PC-9 (cell line): ENCODE results near the gene FLRT3. TPM values are rescaled to one million over a fixed set of nuclear protein-coding genes. Genes with fewer than 3 reads are reported as not detected.

Experiments used
- BruUV-seq: library from RNA; stranded (reverse); fragments of 400-500 nt; replicated peaks from 2 replicates; lab custom pipeline; 2021; lab: Mats Ljungman, UMichigan
- CTCF ChIA-PET: fragments of 300-600 bp; sonication (Branson Sonifier 250); formaldehyde crosslinking; loops from one replicate; lab custom pipeline; 2022; ENCODE audit warnings: antibody characterized with exemption; lab: Charles Lee
- POLR2A ChIA-PET: fragments of 300-600 bp; sonication (Branson Sonifier 250); formaldehyde crosslinking; loops from one replicate; lab custom pipeline; 2022; ENCODE audit warnings: antibody characterized with exemption; ENCODE audit not compliant: unreplicated experiment; lab: Charles Lee
- DNase-seq, 2 experiments: peaks; one replicate each; pipeline versions ENCODE4 v3.0.0 to v3.0.0-alpha.2; 2015 to 2022; ENCODE audit warnings: mixed read lengths in 1 of 2
- H2AFZ ChIP-seq: fragments of 200-600 bp; sonication (generic); 2 replicates; pipeline ENCODE4 v1.8.1; 2017; ENCODE audit warnings: antibody characterized with exemption
- H3F3A ChIP-seq: fragments of 200-600 bp; sonication (generic); 2 replicates; pipeline ENCODE4 v1.8.1; 2017; ENCODE audit warnings: antibody characterized with exemption, mild to moderate bottlenecking, low read depth; ENCODE audit not compliant: insufficient read depth
- H3K27ac ChIP-seq: fragments of 200-600 bp; sonication (generic); 2 replicates; pipeline ENCODE4 v1.6.1; 2016; ENCODE audit warnings: mixed run types
- H3K27me3 ChIP-seq: fragments of 200-600 bp; sonication (generic); 2 replicates; pipeline ENCODE4 v1.6.1; 2016; ENCODE audit warnings: low read depth, mixed run types; ENCODE audit not compliant: insufficient read depth
- H3K36me3 ChIP-seq: fragments of 200-600 bp; sonication (generic); 2 replicates; pipeline ENCODE4 v1.6.1; 2016; ENCODE audit warnings: low read depth, mixed run types
- H3K4me1 ChIP-seq: fragments of 200-600 bp; sonication (generic); replicated peaks from 2 replicates; pipeline ENCODE4 v1.6.1; 2016; ENCODE audit warnings: mixed run types; ENCODE audit not compliant: insufficient read depth
- H3K4me2 ChIP-seq: fragments of 200-600 bp; sonication (generic); 2 replicates; pipeline ENCODE4 v1.6.1; 2017; ENCODE audit warnings: mixed run types
- H3K4me3 ChIP-seq: fragments of 200-600 bp; sonication (generic); 2 replicates; pipeline ENCODE4 v1.6.1; 2016; ENCODE audit warnings: mixed run types
- H3K79me2 ChIP-seq: fragments of 200-600 bp; sonication (generic); 2 replicates; pipeline ENCODE4 v1.6.1; 2017; ENCODE audit warnings: low read depth, mixed run types
- H3K9me2 ChIP-seq: fragments of 200-600 bp; sonication (generic); 2 replicates; pipeline ENCODE4 v1.8.1; 2017; ENCODE audit warnings: mild to moderate bottlenecking; ENCODE audit not compliant: insufficient read depth
- H3K9me3 ChIP-seq: fragments of 200-600 bp; sonication (generic); 2 replicates; pipeline ENCODE4 v1.8.1; 2016; ENCODE audit warnings: low read depth; ENCODE audit not compliant: insufficient read depth
- H4K20me1 ChIP-seq: fragments of 200-600 bp; sonication (generic); 2 replicates; pipeline ENCODE4 v1.8.1; 2017; ENCODE audit not compliant: insufficient read depth
- EZH2 ChIP-seq: fragments of 200-600 bp; sonication (generic); IDR thresholded peaks from 2 replicates; pipeline ENCODE4 v1.8.0; 2017; ENCODE audit warnings: antibody characterized with exemption, low read depth
- intact Hi-C: fragments of 100-400 bp; cut with micrococcal nuclease; formaldehyde crosslinking; loops from one replicate; pipeline ENCODE4 v1.10.0; 2022; ENCODE audit not compliant: unreplicated experiment
- total RNA-seq: library from RNA; stranded (reverse); gene quantifications from 2 replicates; pipeline ENCODE4 v1.2.3, GENCODE V29; 2021
- TF ChIP-seq, protein P1 (sequence below): fragments of 200-600 bp; sonication (generic); conservative IDR thresholded peaks from 2 replicates; pipeline ENCODE4 v1.6.1; 2017; ENCODE audit warnings: mixed run types, antibody characterized with exemption, mild to moderate bottlenecking, moderate library complexity

Gene FLRT3
- total RNA-seq, 1 experiment from 2014 or later: 0.70 TPM

DNA sequence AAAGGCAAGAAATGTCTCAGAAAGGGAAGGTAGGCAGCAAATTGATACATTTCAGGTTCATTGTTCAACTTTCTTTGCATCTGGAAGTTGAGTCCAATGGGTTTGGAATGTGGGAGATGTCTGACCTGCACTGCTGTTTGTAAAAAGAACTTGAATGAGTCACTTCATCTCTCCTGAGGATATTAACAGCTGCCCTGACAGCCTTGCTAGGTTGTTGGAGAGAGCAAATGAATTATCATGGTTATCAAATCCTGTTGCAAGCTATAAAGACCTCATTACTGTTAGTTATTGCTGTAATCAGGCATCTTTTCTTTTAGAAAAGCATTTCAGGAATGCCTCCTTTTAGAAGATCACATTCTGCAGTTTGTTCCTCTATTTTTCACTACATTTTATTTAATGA, 23.0 kb upstream of the FLRT3 start:
- POLR2A ChIA-PET: no interaction called here
- Histone ChIP-seq H3K9me3 (no peaks in the 10 kb centered on the region), H2AFZ (no peak overlapping the region), H3K27me3 (no peaks in the 10 kb centered on the region), H3K4me2 (no peak overlapping the region), H3K36me3 (no peaks in the 10 kb centered on the region), H4K20me1 (no peaks in the 10 kb centered on the region), H3K9me2 (no peaks in the 10 kb centered on the region), H3K79me2 (no peaks in the 10 kb centered on the region), H3K4me1 (no peaks in the 10 kb centered on the region), H3K27ac (no peak overlapping the region), H3F3A (no peaks in the 10 kb centered on the region), H3K4me3 (no peak overlapping the region)
- CTCF ChIA-PET: no interaction called here
- TF ChIP-seq, protein P1, sequence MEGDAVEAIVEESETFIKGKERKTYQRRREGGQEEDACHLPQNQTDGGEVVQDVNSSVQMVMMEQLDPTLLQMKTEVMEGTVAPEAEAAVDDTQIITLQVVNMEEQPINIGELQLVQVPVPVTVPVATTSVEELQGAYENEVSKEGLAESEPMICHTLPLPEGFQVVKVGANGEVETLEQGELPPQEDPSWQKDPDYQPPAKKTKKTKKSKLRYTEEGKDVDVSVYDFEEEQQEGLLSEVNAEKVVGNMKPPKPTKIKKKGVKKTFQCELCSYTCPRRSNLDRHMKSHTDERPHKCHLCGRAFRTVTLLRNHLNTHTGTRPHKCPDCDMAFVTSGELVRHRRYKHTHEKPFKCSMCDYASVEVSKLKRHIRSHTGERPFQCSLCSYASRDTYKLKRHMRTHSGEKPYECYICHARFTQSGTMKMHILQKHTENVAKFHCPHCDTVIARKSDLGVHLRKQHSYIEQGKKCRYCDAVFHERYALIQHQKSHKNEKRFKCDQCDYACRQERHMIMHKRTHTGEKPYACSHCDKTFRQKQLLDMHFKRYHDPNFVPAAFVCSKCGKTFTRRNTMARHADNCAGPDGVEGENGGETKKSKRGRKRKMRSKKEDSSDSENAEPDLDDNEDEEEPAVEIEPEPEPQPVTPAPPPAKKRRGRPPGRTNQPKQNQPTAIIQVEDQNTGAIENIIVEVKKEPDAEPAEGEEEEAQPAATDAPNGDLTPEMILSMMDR: no peak
- no peak for TF ChIP-seq EZH2
- BruUV-seq: no TSS peak
- intact Hi-C loops: no loop called here
- no peak for DNase-seq

- no peak overlapping the region for H3K4me2 ChIP-seq
- no peaks in the 10 kb centered on the region for H3K9me3 ChIP-seq
- no peaks in the 10 kb centered on the region for H3K79me2 ChIP-seq
- H3K9me2 ChIP-seq: no peaks in the 10 kb centered on the region
- H2AFZ ChIP-seq: no peak overlapping the region
- H4K20me1 ChIP-seq: no peaks in the 10 kb centered on the region
- no peak for TF ChIP-seq EZH2
- TF ChIP-seq, protein P1: no peak
- H3K4me1 ChIP-seq: no peaks in the 10 kb centered on the region
- no peak overlapping the region for H3K27ac ChIP-seq
- POLR2A ChIA-PET: no interaction called here
- no peaks in the 10 kb centered on the region for H3K36me3 ChIP-seq
- BruUV-seq: no TSS peak
- CTCF ChIA-PET: no interaction called here
- no peaks in the 10 kb centered on the region for H3F3A ChIP-seq
- no peaks in the 10 kb centered on the region for H3K27me3 ChIP-seq
- intact Hi-C loops: no loop called here
- no peak for DNase-seq
- H3K4me3 ChIP-seq: no peak overlapping the region
These were observed 18.4 kb upstream of the FLRT3 start for GRCh38 chr20:14355791-14356190.

DNA sequence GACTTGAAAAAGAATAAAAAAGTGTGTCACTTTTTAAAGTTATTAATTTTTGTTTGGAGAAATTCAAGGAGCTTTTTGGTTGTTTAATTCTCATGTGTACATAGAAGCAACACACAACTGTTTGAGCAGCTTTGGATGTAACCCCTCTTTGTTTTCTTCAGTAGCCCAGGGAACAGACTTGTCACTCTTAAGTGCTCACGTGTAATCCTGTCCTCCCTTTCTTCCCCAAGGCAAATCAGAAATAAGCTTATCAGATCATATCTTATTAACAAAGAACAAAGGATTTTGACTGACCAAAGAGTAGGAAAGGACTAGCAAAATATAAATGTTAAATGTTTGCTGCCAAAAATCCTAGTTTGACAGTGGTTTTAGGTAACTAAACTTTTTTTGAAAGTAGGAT, 7.3 kb upstream of the FLRT3 start:
- ChIA-PET CTCF (no interaction called here), POLR2A (no interaction called here)
- H3F3A ChIP-seq: no peaks in the 10 kb centered on the region
- intact Hi-C loops: no loop called here
- H3K4me2 ChIP-seq: no peak overlapping the region
- H3K36me3 ChIP-seq: no peaks in the 10 kb centered on the region
- no peak overlapping the region for H3K27ac ChIP-seq
- BruUV-seq: no TSS peak
- H3K4me1 ChIP-seq: no peaks in the 10 kb centered on the region
- H4K20me1 ChIP-seq: no peaks in the 10 kb centered on the region
- no peaks in the 10 kb centered on the region for H3K9me3 ChIP-seq
- TF ChIP-seq EZH2: no peak
- TF ChIP-seq, protein P1: no peak
- no peak for DNase-seq
- H2AFZ ChIP-seq: no peak overlapping the region
- no peak overlapping the region for H3K4me3 ChIP-seq
- H3K79me2 ChIP-seq: no peaks in the 10 kb centered on the region
- H3K27me3 ChIP-seq: no peaks in the 10 kb centered on the region
- no peaks in the 10 kb centered on the region for H3K9me2 ChIP-seq
